ENCODE measurements around the gene HSPA9. TPM values are rescaled to one million over a fixed set of nuclear protein-coding genes. Genes with fewer than 3 reads are reported as not detected.

HSPA9 gene
- total and polyA plus RNA-seq, 2 of the 13 experiments (the other 11 are each of a cell fraction or from before 2014, with no cell fraction given) = 165 to 478 TPM

DNA sequence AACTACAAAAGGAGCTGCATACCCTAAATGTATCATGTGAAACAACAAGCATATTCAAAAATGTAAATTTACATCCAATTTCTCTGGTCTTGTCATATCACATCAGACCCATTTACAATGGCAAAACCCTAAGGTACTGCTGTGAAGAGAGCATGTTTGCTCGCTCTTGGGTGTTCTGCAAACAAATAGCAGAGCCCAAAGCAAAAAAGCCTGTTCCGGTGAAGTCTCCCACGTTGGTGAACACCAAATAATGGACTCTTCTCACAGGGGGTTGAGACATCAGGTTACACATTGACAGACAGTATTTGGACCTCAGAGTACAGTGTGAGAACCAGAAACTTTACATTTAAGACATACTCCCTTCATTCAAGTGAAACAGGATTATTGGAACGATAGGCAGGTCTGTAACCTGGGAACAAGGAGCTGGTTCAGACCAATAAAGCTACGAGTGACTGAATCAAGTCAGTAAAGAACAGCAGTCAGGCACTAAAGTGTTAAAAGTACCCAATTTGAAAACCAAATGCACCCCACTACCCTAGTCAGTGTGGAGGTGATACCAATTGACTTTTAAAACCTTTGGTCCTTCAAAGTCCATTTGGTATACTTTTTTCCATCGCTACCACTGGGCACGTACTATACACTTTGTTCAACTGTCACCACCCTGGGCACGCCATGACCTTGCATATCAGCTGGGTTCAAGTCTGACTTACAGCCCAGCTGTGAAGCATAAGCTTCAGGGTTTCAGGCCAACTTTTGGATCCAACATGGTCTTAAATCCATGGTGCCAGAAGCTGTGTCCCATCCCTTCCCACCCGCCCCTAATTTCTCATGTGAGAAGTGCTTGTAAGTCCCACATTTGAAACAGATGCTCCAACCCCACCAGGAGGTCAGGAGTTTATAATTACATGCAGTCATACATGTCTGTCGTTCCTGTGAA is 68.6 kb downstream of the HSPA9 start (continued):
- TF ChIP-seq, protein P1, sequence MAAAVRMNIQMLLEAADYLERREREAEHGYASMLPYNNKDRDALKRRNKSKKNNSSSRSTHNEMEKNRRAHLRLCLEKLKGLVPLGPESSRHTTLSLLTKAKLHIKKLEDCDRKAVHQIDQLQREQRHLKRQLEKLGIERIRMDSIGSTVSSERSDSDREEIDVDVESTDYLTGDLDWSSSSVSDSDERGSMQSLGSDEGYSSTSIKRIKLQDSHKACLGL (CRISPR knock-in tag; IDR thresholded peaks at IDR 0.05) = no peak
- TF ChIP-seq ASH2L (IDR thresholded peaks at IDR 0.05; ENCODE audit: insufficient read length, low read depth, low read length) (no peak), ZNF672 (CRISPR knock-in tag; IDR thresholded peaks at IDR 0.05) (no peak), SNAPC2 (CRISPR knock-in tag; IDR thresholded peaks at IDR 0.05) (0 out of 2 replicates have a peak, but pooled peaks have one; percentile 66), KLF12 (CRISPR knock-in tag; IDR thresholded peaks at IDR 0.05; ENCODE audit: borderline replicate concordance) (no peak), ZNF101 (CRISPR knock-in tag; IDR thresholded peaks at IDR 0.05; ENCODE audit: borderline replicate concordance, low read depth) (no peak), ZNF839 (CRISPR knock-in tag; IDR thresholded peaks at IDR 0.05; ENCODE audit: borderline replicate concordance) (no peak), HMG20A (CRISPR knock-in tag; IDR thresholded peaks at IDR 0.05; ENCODE audit: borderline replicate concordance) (no peak; the same call in 1 of the 2 replicates), ZNF468 (CRISPR knock-in tag; IDR thresholded peaks at IDR 0.05) (no peak), ZNF780A (CRISPR knock-in tag; IDR thresholded peaks at IDR 0.05) (no peak), ZFP36 (IDR thresholded peaks at IDR 0.05; ENCODE audit: borderline replicate concordance, low read depth, low read length, partially characterized antibody) (no peak)
- TF ChIP-seq, protein P2, sequence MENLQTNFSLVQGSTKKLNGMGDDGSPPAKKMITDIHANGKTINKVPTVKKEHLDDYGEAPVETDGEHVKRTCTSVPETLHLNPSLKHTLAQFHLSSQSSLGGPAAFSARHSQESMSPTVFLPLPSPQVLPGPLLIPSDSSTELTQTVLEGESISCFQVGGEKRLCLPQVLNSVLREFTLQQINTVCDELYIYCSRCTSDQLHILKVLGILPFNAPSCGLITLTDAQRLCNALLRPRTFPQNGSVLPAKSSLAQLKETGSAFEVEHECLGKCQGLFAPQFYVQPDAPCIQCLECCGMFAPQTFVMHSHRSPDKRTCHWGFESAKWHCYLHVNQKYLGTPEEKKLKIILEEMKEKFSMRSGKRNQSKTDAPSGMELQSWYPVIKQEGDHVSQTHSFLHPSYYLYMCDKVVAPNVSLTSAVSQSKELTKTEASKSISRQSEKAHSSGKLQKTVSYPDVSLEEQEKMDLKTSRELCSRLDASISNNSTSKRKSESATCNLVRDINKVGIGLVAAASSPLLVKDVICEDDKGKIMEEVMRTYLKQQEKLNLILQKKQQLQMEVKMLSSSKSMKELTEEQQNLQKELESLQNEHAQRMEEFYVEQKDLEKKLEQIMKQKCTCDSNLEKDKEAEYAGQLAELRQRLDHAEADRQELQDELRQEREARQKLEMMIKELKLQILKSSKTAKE (CRISPR knock-in tag; IDR thresholded peaks at IDR 0.05; ENCODE audit: borderline replicate concordance) = no peak
- TF ChIP-seq, protein P3, sequence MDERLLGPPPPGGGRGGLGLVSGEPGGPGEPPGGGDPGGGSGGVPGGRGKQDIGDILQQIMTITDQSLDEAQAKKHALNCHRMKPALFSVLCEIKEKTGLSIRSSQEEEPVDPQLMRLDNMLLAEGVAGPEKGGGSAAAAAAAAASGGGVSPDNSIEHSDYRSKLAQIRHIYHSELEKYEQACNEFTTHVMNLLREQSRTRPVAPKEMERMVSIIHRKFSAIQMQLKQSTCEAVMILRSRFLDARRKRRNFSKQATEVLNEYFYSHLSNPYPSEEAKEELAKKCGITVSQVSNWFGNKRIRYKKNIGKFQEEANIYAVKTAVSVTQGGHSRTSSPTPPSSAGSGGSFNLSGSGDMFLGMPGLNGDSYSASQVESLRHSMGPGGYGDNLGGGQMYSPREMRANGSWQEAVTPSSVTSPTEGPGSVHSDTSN (CRISPR knock-in tag; IDR thresholded peaks at IDR 0.05) = no peak
- TF ChIP-seq, protein P4, sequence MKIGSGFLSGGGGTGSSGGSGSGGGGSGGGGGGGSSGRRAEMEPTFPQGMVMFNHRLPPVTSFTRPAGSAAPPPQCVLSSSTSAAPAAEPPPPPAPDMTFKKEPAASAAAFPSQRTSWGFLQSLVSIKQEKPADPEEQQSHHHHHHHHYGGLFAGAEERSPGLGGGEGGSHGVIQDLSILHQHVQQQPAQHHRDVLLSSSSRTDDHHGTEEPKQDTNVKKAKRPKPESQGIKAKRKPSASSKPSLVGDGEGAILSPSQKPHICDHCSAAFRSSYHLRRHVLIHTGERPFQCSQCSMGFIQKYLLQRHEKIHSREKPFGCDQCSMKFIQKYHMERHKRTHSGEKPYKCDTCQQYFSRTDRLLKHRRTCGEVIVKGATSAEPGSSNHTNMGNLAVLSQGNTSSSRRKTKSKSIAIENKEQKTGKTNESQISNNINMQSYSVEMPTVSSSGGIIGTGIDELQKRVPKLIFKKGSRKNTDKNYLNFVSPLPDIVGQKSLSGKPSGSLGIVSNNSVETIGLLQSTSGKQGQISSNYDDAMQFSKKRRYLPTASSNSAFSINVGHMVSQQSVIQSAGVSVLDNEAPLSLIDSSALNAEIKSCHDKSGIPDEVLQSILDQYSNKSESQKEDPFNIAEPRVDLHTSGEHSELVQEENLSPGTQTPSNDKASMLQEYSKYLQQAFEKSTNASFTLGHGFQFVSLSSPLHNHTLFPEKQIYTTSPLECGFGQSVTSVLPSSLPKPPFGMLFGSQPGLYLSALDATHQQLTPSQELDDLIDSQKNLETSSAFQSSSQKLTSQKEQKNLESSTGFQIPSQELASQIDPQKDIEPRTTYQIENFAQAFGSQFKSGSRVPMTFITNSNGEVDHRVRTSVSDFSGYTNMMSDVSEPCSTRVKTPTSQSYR (CRISPR knock-in tag; IDR thresholded peaks at IDR 0.05; ENCODE audit: borderline replicate concordance) = no peak
- TF ChIP-seq, protein P5, sequence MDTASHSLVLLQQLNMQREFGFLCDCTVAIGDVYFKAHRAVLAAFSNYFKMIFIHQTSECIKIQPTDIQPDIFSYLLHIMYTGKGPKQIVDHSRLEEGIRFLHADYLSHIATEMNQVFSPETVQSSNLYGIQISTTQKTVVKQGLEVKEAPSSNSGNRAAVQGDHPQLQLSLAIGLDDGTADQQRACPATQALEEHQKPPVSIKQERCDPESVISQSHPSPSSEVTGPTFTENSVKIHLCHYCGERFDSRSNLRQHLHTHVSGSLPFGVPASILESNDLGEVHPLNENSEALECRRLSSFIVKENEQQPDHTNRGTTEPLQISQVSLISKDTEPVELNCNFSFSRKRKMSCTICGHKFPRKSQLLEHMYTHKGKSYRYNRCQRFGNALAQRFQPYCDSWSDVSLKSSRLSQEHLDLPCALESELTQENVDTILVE (CRISPR knock-in tag; IDR thresholded peaks at IDR 0.05) = no peak
- TF ChIP-seq, protein P6, sequence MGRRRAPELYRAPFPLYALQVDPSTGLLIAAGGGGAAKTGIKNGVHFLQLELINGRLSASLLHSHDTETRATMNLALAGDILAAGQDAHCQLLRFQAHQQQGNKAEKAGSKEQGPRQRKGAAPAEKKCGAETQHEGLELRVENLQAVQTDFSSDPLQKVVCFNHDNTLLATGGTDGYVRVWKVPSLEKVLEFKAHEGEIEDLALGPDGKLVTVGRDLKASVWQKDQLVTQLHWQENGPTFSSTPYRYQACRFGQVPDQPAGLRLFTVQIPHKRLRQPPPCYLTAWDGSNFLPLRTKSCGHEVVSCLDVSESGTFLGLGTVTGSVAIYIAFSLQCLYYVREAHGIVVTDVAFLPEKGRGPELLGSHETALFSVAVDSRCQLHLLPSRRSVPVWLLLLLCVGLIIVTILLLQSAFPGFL (CRISPR knock-in tag; IDR thresholded peaks at IDR 0.05) = no peak
